K562 (cell line): ENCODE measurements around the gene MYRFL. TPM values are rescaled to one million over a fixed set of nuclear protein-coding genes. Genes with fewer than 3 reads are reported as not detected.

Experiments used
- ATAC-seq: fragments of 200-7000 bp; cut with Tn5 transposase; 3 replicates; pipeline ENCODE4 v1.9.1; 2020; ENCODE audit warnings: moderate library complexity
- BruUV-seq: library from RNA; stranded (reverse); fragments of 400-500 nt; replicated peaks from 2 replicates; lab custom pipeline; 2021; lab: Mats Ljungman, UMichigan
- CTCF ChIA-PET: fragments of 300-600 bp; formaldehyde crosslinking; extraction: SDS; loops from one replicate; lab custom pipeline; 2021; ENCODE audit warnings: low intra/inter-chr PET ratio; lab: Yijun Ruan, JAX
- POLR2A ChIA-PET: fragments of 300-600, 350-650 bp; sonication (Branson Sonifier 250); formaldehyde crosslinking; extraction: SDS; loops from one replicate; lab custom pipeline; 2021; ENCODE audit warnings: antibody characterized with exemption, inconsistent platforms; lab: Yijun Ruan, JAX
- DNase-seq, 4 experiments: peaks; one replicate each; pipeline versions ENCODE4 v3.0.0 to v3.0.0-alpha.2; 2011 to 2018; ENCODE audit warnings: low spot score in 3 of 4, mixed read lengths in 3 of 4; ENCODE audit errors: extremely low read depth in 1 of 4
- FAIRE-seq: peaks from 2 replicates; lab custom pipeline; 2011; peaks lifted over from hg19 to GRCh38; lab: Jason Lieb, UNC
- H2AFZ ChIP-seq: 2 replicates; pipeline ENCODE4 v1.6.0; 2011; ENCODE audit warnings: low read depth, low read length, control low read depth, inconsistent platforms
- H3K27ac ChIP-seq: fragments of 200-600 bp; 3 replicates; pipeline ENCODE4 v1.8.0; 2011; ENCODE audit warnings: low read depth, mild to moderate bottlenecking, control low read depth, inconsistent platforms, low read length, moderate library complexity, mixed read lengths; ENCODE audit errors: extremely low read depth
- H3K27me3 ChIP-seq, 2 experiments: fragments of 300-600 bp in 1 of 2; 2 replicates in 1 of 2; 3 replicates in 1 of 2; pipeline versions ENCODE4 v1.6.0 to v1.8.0; 2011; ENCODE audit warnings: inconsistent platforms in 2 of 2, low read length in 2 of 2, mild to moderate bottlenecking in 1 of 2, mixed read lengths in 1 of 2, moderate library complexity in 1 of 2; ENCODE audit not compliant: control insufficient read depth in 2 of 2, insufficient read depth in 2 of 2
- H3K36me3 ChIP-seq: fragments of 300-600 bp; 3 replicates; pipeline ENCODE4 v1.8.0; 2011; ENCODE audit warnings: mild to moderate bottlenecking, low read length, inconsistent platforms; ENCODE audit not compliant: control insufficient read depth, insufficient read depth
- H3K4me1 ChIP-seq, 2 experiments: fragments of 200-600 bp in 1 of 2; replicated peaks in 1 of 2; 2 replicates in 1 of 2; 3 replicates in 1 of 2; pipeline versions ENCODE4 v1.5.1 to v1.8.0; 2011; ENCODE audit warnings: inconsistent platforms in 2 of 2, low read length in 2 of 2, mild to moderate bottlenecking in 1 of 2, mixed read lengths in 1 of 2, moderate library complexity in 1 of 2; ENCODE audit not compliant: control insufficient read depth in 2 of 2, insufficient read depth in 2 of 2
- H3K4me2 ChIP-seq: 2 replicates; pipeline ENCODE4 v1.6.1; 2011; ENCODE audit warnings: low read length, control low read depth, inconsistent platforms, mixed read lengths; ENCODE audit not compliant: insufficient read depth
- H3K4me3 ChIP-seq: fragments of 200-600 bp; sonication (generic), shearing (Covaris generic); 2 replicates; pipeline ENCODE4 v1.5.1; 2016; ENCODE audit warnings: control low read depth, inconsistent platforms
- H3K79me2 ChIP-seq: fragments of 200-600 bp; 3 replicates; pipeline ENCODE4 v1.8.0; 2011; ENCODE audit warnings: low read length, inconsistent platforms; ENCODE audit not compliant: control insufficient read depth, insufficient read depth
- H3K9ac ChIP-seq, 2 experiments: 2 replicates each; pipeline versions ENCODE4 v1.6.0 to v1.6.1; 2011; ENCODE audit warnings: low read depth in 2 of 2, low read length in 2 of 2, control low read depth in 1 of 2, inconsistent platforms in 1 of 2, mild to moderate bottlenecking in 1 of 2, mixed read lengths in 1 of 2; ENCODE audit not compliant: insufficient read depth in 1 of 2
- H3K9me1 ChIP-seq: one replicate; pipeline ENCODE4 v1.6.0; 2011; ENCODE audit warnings: inconsistent platforms, mild to moderate bottlenecking, low read length, moderate library complexity; ENCODE audit not compliant: control insufficient read depth, insufficient read depth
- H3K9me3 ChIP-seq: replicated peaks from 2 replicates; pipeline ENCODE4 v1.5.1; 2011; ENCODE audit warnings: low read depth, low read length, inconsistent platforms; ENCODE audit not compliant: control insufficient read depth, insufficient read depth
- H4K20me1 ChIP-seq: replicated peaks from 2 replicates; pipeline ENCODE4 v1.6.1; 2011; ENCODE audit warnings: low read length, inconsistent platforms, mixed read lengths; ENCODE audit not compliant: control insufficient read depth, insufficient read depth
- BACH1 ChIP-seq: fragments of 200-800 bp; sonication (Bioruptor generic); IDR thresholded peaks from 2 replicates; pipeline ENCODE4 v1.6.1; 2016; ENCODE audit warnings: missing genetic modification characterization, missing compliant biosample characterization
- CBFA2T3 ChIP-seq: fragments of 450-650 bp; IDR thresholded peaks from 2 replicates; pipeline ENCODE4 v1.6.1; 2017
- ELF4 ChIP-seq: fragments of 450-650 bp; formaldehyde crosslinking; IDR thresholded peaks from 2 replicates; pipeline ENCODE4 v1.4.0; 2022; ENCODE audit warnings: missing genetic modification characterization
- HIVEP1 ChIP-seq: fragments of 250-450 bp; sonication (Bioruptor Pico); IDR thresholded peaks from 2 replicates; pipeline ENCODE4 v1.4.0; 2020; ENCODE audit warnings: mild to moderate bottlenecking
- KDM5B ChIP-seq: fragments of 200-600 bp; sonication (generic); IDR thresholded peaks from 2 replicates; pipeline ENCODE4 v1.6.1; 2012; ENCODE audit warnings: low read depth, mild to moderate bottlenecking, moderate library complexity, low read length, control low read depth, inconsistent platforms; ENCODE audit not compliant: insufficient replicate concordance
- SMARCA5 ChIP-seq: fragments of 450-650 bp; IDR thresholded peaks from 2 replicates; pipeline ENCODE4 v1.6.1; 2016
- SOX6 ChIP-seq: fragments of 450-650 bp; IDR thresholded peaks from 2 replicates; pipeline ENCODE4 v1.6.1; 2014; ENCODE audit warnings: mild to moderate bottlenecking
- ZNF217 ChIP-seq: sonication (generic); formaldehyde crosslinking; IDR thresholded peaks from 2 replicates; pipeline ENCODE4 v1.8.0; 2022; ENCODE audit warnings: mild to moderate bottlenecking, missing genetic modification reagents
- ZNF696 ChIP-seq: fragments of 250-450 bp; sonication (Bioruptor Pico); conservative IDR thresholded peaks from 2 replicates; pipeline ENCODE4 v1.4.0; 2020; ENCODE audit warnings: mild to moderate bottlenecking, moderate library complexity
- WGBS: fragments of 100-300 bp; shearing (Covaris generic); methylation state at CpG from one replicate; pipeline ENCODE4 v1.1.6; 2016; ENCODE audit warnings: low coverage, mixed read lengths; ENCODE audit not compliant: insufficient coverage; ENCODE audit errors: missing lambda C conversion rate; 5-methylcytosine and 5-hydroxymethylcytosine counted together
- in situ Hi-C: fragments of 300-500 bp; cut with MboI; formaldehyde crosslinking; loops from 4 replicates; pipeline ENCODE4 v1.15.0; 2018; ENCODE audit warnings: inconsistent platforms, mixed read lengths
- intact Hi-C: fragments of 100-400 bp; cut with micrococcal nuclease; formaldehyde crosslinking; loops from 2 replicates; pipeline ENCODE4 v1.14.2; 2022
- polyA plus RNA-seq, 8 experiments: library from polyadenylated mRNA; depleted of rRNA in 4 of 8; stranded (reverse) in 5 of 8; unstranded in 3 of 8; fragments of >200 nt; fragmentation: Nextera tagmentation in 2 of 8; fragmentation: Illumina TruSeq in 1 of 8; extraction: Ambion mirVana in 2 of 8; extraction: Trizol in 1 of 8; gene quantifications; 2 replicates each; pipeline versions ENCODE4 v1.2.1 to v1.2.3, GENCODE V29; 2011 to 2014; ENCODE audit warnings: inconsistent platforms in 1 of 8, missing spikeins in 1 of 8
- total RNA-seq, 7 experiments: library from RNA; depleted of rRNA in 6 of 7; stranded (reverse); fragments of >200 nt in 6 of 7; fragmentation: Illumina TruSeq in 2 of 7; extraction: Trizol in 2 of 7; gene quantifications; 2 replicates each; pipeline versions ENCODE4 v1.2.1 to v1.2.3, GENCODE V29; 2011 to 2021; ENCODE audit warnings: low replicate concordance in 1 of 7
- TF ChIP-seq, protein P1 (sequence below): fragments of 250-450 bp; sonication (Bioruptor Pico); IDR thresholded peaks from 2 replicates; pipeline ENCODE4 v1.4.0; 2020; ENCODE audit warnings: mild to moderate bottlenecking, moderate library complexity
- TF ChIP-seq, protein P2 (sequence below): sonication (generic); formaldehyde crosslinking; IDR thresholded peaks from 2 replicates; pipeline ENCODE4 v1.8.0; 2022; ENCODE audit warnings: mild to moderate bottlenecking, missing genetic modification reagents

MYRFL gene
- total and polyA plus RNA-seq, 9 of the 15 experiments (the other 6 are each of a cell fraction or from before 2014, with no cell fraction given) = not detected

DNA sequence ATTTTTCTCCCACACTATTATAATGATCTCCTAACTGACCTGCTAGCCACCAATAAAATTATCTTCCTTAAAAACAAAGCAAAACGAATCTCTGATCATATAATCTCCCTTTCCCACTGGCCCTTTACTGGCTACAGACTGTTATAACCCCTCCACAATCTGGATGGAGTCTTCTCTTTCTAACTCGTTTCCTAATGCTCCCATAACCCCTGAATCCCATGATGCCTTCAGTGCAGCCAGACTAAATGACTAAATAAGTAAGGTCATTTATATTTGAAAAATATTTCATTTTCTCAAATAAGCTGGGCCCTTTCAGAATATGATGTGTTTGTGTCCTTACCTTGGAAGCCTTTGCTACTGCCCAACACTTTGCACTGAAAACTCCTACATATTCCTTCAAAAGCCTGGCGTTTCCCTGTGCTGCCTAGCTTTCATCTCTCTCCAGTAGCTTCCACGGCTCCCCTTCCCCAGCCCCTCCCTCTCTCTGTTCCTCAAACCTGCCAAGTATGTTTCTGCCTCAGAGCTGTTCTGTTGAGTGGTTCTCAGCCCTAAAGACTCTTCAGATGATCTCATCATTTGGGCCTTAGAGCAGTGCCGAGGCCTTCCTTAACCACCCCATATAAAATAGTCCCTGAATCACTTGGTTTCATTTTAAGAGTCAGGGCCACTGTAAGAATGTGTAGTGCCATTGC, 91.7 kb downstream of the MYRFL start:
- CTCF ChIA-PET = interaction anchor here (0.6 kb wide), 1 partner anchor 45 kb away, joined by 3 read pairs; no protein-coding TSS in a partner anchor
- H2AFZ ChIP-seq = no peak overlapping the region

More for the DNA sequence above, 91.7 kb downstream of the MYRFL start:
- Histone ChIP-seq H3K9ac (no peak overlapping the region), H3K36me3 (no peaks in the 10 kb centered on the region), H3K9me1 (no peaks in the 10 kb centered on the region), H3K27ac (no peak overlapping the region), H3K4me3 (no peak overlapping the region), H3K4me1 (no peaks in the 10 kb centered on the region), H3K79me2 (no peaks in the 10 kb centered on the region), H3K9me3 (no peaks in the 10 kb centered on the region)
- DNase-seq = no peak
- WGBS = 1% methylated on average over 5 of the region's 5 CpGs
- no peak for ATAC-seq
- FAIRE-seq = no peak
- BruUV-seq = no TSS peak
- POLR2A ChIA-PET = no interaction called here
- TF ChIP-seq SMARCA5 (no peak), KDM5B (no peak), HIVEP1 (CRISPR knock-in tag) (no peak), ZNF696 (no peak), CBFA2T3 (no peak), BACH1 (tag) (no peak), ELF4 (CRISPR knock-in tag) (no peak), ZNF217 (no peak), SOX6 (no peak)
- TF ChIP-seq, protein P1, sequence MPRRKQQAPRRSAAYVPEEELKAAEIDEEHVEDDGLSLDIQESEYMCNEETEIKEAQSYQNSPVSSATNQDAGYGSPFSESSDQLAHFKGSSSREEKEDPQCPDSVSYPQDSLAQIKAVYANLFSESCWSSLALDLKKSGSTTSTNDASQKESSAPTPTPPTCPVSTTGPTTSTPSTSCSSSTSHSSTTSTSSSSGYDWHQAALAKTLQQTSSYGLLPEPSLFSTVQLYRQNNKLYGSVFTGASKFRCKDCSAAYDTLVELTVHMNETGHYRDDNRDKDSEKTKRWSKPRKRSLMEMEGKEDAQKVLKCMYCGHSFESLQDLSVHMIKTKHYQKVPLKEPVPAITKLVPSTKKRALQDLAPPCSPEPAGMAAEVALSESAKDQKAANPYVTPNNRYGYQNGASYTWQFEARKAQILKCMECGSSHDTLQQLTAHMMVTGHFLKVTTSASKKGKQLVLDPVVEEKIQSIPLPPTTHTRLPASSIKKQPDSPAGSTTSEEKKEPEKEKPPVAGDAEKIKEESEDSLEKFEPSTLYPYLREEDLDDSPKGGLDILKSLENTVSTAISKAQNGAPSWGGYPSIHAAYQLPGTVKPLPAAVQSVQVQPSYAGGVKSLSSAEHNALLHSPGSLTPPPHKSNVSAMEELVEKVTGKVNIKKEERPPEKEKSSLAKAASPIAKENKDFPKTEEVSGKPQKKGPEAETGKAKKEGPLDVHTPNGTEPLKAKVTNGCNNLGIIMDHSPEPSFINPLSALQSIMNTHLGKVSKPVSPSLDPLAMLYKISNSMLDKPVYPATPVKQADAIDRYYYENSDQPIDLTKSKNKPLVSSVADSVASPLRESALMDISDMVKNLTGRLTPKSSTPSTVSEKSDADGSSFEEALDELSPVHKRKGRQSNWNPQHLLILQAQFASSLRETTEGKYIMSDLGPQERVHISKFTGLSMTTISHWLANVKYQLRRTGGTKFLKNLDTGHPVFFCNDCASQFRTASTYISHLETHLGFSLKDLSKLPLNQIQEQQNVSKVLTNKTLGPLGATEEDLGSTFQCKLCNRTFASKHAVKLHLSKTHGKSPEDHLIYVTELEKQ (CRISPR knock-in tag) = no peak
- TF ChIP-seq, protein P2, sequence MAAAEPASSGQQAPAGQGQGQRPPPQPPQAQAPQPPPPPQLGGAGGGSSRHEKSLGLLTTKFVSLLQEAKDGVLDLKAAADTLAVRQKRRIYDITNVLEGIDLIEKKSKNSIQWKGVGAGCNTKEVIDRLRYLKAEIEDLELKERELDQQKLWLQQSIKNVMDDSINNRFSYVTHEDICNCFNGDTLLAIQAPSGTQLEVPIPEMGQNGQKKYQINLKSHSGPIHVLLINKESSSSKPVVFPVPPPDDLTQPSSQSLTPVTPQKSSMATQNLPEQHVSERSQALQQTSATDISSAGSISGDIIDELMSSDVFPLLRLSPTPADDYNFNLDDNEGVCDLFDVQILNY (CRISPR knock-in tag) = no peak
- TF ChIP-seq, all 486 proteins: peak for 0
- no peaks in the 10 kb centered on the region for H3K27me3 ChIP-seq
- no peaks in the 10 kb centered on the region for H4K20me1 ChIP-seq
- H3K4me2 ChIP-seq = no peak overlapping the region
- in situ Hi-C loops = no loop called here
- intact Hi-C loops = no loop called here
